Urinary bladder (tissue), 4 donors: ENCODE measurements around the gene NOXA1. TPM values are rescaled to one million over a fixed set of nuclear protein-coding genes. Genes with fewer than 3 reads are reported as not detected.
"Not testable (repeated sequence)": the region's sequence is repeated elsewhere in the genome, so short reads cannot be mapped to it uniquely, and the experiment has no call there.

Experiments
- DNase-seq: peaks from one replicate; pipeline ENCODE4 v3.0.0-alpha.2; 2015; ENCODE audit errors: extremely low spot score
- H3K27ac ChIP-seq: one replicate; pipeline ENCODE4 v1.5.1; 2013; ENCODE audit warnings: low read depth, mild to moderate bottlenecking, moderate library complexity
- H3K36me3 ChIP-seq: one replicate; pipeline ENCODE4 v1.6.1; 2013; ENCODE audit warnings: mild to moderate bottlenecking, moderate library complexity; ENCODE audit not compliant: insufficient read depth
- H3K4me1 ChIP-seq: one replicate; pipeline ENCODE4 v1.6.1; 2013; ENCODE audit warnings: mild to moderate bottlenecking, moderate library complexity; ENCODE audit not compliant: insufficient read depth
- H3K4me3 ChIP-seq: one replicate; pipeline ENCODE4 v1.5.1; 2013; ENCODE audit warnings: low read depth, low read length
- WGBS: extraction: QIAGEN DNeasy Blood & Tissue Kit; methylation state at CpG from one replicate; pipeline ENCODE4 v1.1.7; 2013; 5-methylcytosine and 5-hydroxymethylcytosine counted together
- polyA plus RNA-seq: library from polyadenylated mRNA; stranded (reverse); fragments of 200-250 nt; gene quantifications from one replicate; pipeline ENCODE4 v1.2.3, GENCODE V29; 2013
- total RNA-seq: library from RNA; depleted of rRNA; stranded (reverse); fragments of >200 nt; gene quantifications from one replicate; pipeline ENCODE4 v1.2.3, GENCODE V29; 2014
- donor health status: healthy with polysubstance abuse.
- donor health status: healthy.

NOXA1 gene
- total RNA-seq: 0.90 TPM
- 3.0 TPM for polyA plus RNA-seq

DNA sequence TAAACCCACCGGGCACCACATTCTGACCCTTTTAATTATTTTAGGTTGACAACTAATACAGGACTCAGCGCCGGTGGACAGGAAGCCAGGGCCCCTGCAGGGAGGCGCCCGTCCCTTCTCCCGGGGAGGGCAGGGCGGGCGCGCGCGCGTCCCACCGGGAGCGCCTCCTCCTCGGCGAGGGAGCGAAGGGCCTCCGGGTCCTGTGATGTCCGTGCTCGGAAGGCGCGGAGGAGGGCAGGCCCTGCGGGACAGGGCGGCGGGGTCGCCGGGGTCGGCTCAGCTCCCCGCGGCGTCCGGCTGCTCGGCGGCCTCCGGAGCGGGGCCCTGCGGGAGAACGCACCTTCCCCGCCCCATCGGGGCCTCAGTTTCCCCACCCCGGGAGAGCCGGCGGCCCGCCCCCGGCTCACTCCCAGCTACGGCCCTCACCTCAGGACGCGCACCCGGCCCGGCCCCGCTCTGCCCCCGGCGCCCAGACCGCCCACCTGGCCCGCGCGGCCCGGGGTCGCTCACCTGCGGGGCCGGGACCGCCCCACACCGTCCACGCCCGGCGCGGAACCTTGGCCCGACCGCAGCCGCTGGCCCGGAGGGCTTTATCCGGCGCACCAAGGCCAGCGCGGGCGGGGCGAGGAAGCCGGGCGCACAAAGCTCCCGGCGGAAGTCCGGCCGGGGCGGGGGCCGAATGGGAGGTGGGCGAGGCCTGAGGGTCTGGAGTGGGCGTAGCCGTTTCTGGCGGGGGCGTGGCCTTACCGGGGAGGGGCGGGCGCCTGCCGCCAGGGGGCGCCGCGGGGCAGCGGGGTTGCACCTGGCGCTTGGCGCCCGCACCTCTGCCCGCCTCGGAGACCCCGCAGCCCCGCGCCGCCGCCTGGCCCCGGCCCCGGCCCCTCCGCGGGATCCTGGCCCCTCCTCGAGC lies at the start of gene NOXA1, which contains the start of gene EXD3:
TSS of gene NOXA1 (plus strand) at position 790 of the 910 bp plus-strand sequence. CDS start 137 bp downstream, outside the sequence.
TSS of gene EXD3 (minus strand) at position 559 of the 910 bp plus-strand sequence. CDS start 27,805 bp downstream, outside the sequence.
- Histone ChIP-seq H3K4me1 (no peaks in the 10 kb centered on the region), H3K36me3 (no peaks in the 10 kb centered on the region), H3K27ac (peak within 1 kb of the TSS; percentile 80), H3K4me3 (peak within 1 kb of the TSS; percentile 97)
- peak; percentile 71 for DNase-seq
- WGBS: under 1% methylated on average over 111 of the region's 113 CpGs

- no peak overlapping the region for H3K4me3 ChIP-seq
- H3K36me3 ChIP-seq: no peaks in the 10 kb centered on the region
- H3K27ac ChIP-seq: no peak overlapping the region
- no peak for DNase-seq
- H3K4me1 ChIP-seq: no peaks in the 10 kb centered on the region
- WGBS: 90% methylated on average over 16 of the region's 16 CpGs
Measured at GRCh38 chr9:137373611-137373980, 49.6 kb upstream of the NOXA1 start.

DNA sequence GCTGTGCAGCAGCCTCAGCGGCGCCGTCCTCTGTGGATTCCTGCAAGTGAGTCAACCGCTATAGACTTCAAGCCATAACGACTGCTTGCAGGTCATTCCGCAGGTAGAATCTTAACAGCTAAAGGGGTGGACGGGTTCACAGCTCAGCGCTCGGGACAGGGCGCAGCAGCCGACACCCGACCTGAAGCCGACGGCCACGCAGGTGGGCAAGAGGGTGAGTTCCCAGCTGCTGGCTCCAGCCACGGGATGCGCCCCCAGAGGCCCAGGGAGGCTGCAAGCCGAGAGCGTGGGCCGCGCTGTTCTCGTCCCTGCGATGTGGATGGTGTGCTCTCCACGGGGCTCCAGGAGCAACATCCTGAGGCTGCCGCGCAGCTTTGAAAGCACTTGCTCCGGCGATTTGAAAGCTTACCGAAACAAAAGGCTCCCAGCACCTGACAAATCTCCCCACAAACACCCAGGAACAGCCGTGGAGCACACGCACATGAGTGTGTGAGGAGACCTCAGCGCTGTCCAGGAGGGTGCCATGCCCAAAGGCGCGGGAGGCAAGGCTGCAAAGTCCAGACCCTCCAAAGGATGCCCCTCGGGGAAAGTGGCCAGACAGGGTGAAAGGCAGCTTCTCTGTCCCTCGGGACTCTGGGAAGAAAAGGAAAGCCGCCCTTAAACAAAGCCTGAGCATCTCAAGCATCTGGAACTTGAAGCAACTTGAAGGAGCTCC lies 48.9 kb upstream of the NOXA1 start:
- no peak for DNase-seq
- Histone ChIP-seq H3K27ac (no peak overlapping the region), H3K4me3 (no peak overlapping the region), H3K4me1 (no peaks in the 10 kb centered on the region), H3K36me3 (no peaks in the 10 kb centered on the region)
- WGBS: 95% methylated on average over 37 of the region's 37 CpGs

DNA sequence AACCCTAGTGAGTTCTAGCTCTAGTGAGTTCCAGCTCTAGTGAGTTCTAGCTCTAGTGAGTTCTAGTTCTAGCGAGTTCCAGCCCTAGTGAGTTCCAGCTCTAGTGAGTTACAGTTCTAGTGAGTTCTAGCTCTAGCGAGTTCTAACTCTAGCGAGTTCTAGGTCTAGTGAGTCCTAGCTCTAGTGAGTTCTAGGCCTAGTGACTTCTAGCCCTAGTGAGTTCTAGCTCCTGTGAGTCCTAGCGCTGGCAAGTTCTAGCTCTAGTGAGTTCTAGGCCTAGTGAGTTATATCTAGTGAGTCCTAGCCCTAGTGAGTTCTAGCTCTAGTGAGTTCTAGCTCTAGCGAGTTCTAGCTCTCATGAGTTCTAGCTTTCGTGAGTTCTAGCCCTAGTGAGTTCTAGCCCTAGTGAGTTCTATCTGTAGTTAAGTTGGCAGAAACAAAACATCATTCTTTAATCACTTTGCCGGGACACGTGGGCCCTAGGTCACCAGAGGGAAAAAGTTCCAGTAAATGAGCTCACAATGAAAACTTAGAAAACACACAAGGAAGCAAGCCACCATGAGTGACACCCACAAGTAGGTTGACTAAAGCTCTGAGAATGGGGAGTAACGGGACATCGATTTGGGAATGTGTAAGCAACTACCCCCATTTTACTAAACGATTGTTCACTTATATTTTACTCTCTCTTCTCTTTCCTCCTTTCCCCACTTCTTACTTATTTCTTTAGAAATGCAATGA lies 47.7 kb upstream of the NOXA1 start:
- Histone ChIP-seq H3K4me1 (no peaks in the 10 kb centered on the region), H3K4me3 (no peak overlapping the region), H3K27ac (no peak overlapping the region), H3K36me3 (no peaks in the 10 kb centered on the region)
- DNase-seq: no peak
- 97% methylated on average over 11 of the region's 11 CpGs for WGBS

- no peaks in the 10 kb centered on the region for H3K4me1 ChIP-seq
- no peak for DNase-seq
- 93% methylated on average over 12 of the region's 12 CpGs for whole genome bisulfite sequencing
- no peaks in the 10 kb centered on the region for H3K36me3 ChIP-seq
- no peak overlapping the region for H3K27ac ChIP-seq
- H3K4me3 ChIP-seq: no peak overlapping the region
Measured at GRCh38 chr9:137376386-137376785, 46.8 kb upstream of the NOXA1 start.

- H3K4me1 ChIP-seq, H3K27ac ChIP-seq, H3K4me3 ChIP-seq, H3K36me3 ChIP-seq, DNase-seq: not testable (repeated sequence)
- 92% methylated on average over 37 of the region's 37 CpGs for WGBS
Measured at GRCh38 chr9:137378688-137379410, 44.3 kb upstream of the NOXA1 start.

DNA sequence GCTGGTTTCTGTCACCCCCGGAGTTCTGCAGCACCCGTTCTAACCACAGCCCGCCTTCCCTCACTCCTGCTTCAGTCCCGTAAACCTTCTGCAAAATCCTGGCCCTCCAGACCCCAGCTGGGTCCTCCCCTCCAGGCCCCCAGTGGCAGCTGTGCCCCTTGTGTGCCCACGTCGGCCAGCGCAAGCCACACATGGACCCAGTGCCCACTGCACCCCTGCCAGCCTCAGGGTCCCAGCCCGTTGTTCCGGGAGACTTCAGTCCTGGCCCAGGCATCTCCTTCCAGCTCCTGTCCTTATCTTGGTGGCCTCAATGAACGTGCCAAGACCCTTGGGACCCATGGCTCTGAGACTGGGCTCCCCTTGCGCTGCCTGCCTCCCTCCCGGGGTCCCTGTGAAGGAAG lies 43.4 kb upstream of the NOXA1 start:
- H3K36me3 ChIP-seq: no peaks in the 10 kb centered on the region
- H3K27ac ChIP-seq: no peak overlapping the region
- no peaks in the 10 kb centered on the region for H3K4me1 ChIP-seq
- H3K4me3 ChIP-seq: no peak overlapping the region
- 94% methylated on average over 12 of the region's 12 CpGs for WGBS
- no peak for DNase-seq

DNA sequence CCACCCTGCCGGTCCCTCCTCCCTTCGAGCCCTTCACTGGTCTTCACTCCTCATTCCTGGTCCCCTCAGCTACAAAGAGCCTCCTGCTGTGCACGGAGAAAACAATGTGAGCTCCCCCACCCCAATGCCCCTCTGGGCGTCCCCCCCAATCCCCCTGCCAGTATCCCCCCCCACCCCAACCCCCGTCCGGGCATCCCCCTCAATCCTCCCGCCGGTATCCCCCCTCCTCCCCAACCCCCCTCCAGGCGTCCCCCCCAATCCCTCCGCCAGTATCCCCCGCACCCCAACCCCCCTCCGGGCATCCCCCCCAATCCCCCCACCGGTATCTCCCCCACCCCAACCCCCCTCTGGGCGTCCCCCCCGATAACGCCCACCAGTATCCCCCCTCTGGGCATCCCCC lies 43.0 kb upstream of the NOXA1 start:
- Histone ChIP-seq H3K36me3 (no peaks in the 10 kb centered on the region), H3K4me3 (no peak overlapping the region), H3K4me1 (no peaks in the 10 kb centered on the region), H3K27ac (no peak overlapping the region)
- no peak for DNase-seq
- WGBS: 86% methylated on average over 16 of the region's 16 CpGs

DNA sequence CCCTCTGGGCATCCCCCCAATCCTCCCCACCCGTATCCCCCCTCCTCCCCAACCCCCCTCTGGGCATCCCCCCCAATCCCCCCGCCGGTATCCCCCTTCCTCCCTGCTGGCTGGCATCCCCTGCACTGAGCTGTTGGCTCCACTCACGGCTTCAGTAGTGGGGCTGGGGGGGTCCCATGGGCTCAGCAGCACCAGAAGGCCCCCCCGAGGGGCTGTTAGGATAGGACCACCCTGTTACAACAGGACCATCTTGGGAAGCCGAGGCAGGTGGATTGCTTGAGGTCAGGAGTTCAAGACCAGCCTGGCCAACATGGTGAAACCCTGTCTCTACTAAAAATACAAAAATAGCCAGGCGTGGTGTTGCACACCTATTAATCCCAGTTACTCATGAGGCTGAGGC lies 42.6 kb upstream of the NOXA1 start:
- 93% methylated on average over 7 of the region's 7 CpGs for WGBS
- DNase-seq: no peak
- Histone ChIP-seq H3K4me1 (no peaks in the 10 kb centered on the region), H3K27ac (no peak overlapping the region), H3K36me3 (no peaks in the 10 kb centered on the region), H3K4me3 (no peak overlapping the region)

DNA sequence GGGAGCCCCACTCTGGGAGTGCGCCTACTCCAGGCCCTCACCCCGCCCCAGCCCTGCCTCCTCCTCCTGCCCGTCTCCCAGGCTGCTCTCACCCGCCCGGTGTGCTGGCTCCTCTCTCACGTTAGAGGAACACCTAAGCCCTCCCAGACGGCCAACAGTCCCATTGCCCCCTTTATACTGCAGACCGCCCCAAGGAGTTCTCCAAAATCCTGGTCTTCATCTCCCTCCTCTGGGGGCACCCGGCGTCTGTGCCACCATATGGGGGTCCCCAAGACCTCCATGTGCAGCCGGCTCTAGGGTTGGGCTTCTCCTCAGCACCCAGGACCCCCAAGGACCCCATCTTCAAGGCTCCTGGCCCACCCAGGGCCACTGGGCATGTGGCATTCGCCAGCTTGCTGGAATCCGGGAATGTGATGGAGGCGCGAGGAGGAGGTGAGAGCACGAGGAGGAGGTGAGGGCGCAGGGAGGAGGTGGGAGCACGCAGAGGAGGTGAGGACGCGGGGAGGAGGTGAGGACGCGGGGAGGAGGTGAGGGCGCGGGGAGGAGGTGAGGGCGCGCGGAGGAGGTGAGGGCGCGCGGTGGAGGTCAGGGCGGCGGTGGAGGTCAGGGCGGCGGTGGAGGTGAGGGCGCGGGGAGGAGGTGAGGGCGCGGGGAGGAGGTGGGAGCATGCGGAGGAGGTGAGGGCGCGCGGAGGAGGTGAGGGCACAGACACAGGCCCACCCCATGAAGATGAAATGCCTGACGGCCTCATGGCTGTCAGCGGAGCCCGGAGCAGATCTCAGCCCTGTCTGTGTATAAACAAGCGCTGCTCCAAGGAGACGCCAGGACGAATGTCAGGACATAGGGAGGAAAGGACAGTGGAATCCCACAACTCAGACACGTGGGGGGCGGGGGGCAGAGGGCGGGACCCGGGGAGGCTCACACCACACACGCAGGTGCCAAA lies 41.4 kb upstream of the NOXA1 start:
- H3K36me3 ChIP-seq: no peaks in the 10 kb centered on the region
- 93% methylated on average over 53 of the region's 53 CpGs for WGBS
- H3K4me1 ChIP-seq: no peaks in the 10 kb centered on the region

DNA sequence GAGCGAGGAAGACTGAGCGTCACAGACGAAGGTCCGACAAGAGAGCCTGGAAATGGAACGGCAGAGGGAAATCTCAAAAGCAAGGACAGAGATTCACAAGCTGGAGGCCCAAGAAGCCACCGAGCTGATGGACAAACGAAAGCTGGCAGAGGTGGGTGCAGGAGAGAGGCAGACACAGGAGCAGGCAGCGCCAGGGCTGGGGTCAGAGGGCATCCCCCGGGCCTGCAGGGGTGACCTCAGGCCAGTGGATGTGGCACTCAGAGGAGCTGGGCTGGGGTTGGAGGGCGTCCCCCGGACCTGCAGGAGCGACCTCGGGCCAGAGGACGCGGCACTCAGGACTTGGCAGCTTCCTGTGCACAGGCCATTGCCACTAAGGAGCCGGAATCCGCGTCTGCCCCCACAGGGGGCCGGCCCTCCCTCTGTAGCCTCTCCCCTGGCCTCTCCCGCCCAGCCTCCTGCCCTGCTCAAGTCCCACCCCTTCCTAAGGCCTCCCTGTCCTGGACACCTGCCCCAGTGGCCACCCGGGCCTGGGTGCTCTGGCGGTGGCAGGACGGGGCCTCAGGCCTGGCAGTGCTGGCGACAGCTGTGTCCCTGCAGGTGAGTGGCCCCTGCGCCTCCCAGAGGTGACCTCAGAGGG lies 40.6 kb upstream of the NOXA1 start:
- Histone ChIP-seq H3K4me1 (no peaks in the 10 kb centered on the region), H3K4me3 (no peak overlapping the region), H3K27ac (no peak overlapping the region), H3K36me3 (no peaks in the 10 kb centered on the region)
- no peak for DNase-seq
- 86% methylated on average over 25 of the region's 25 CpGs for WGBS

More for the DNA sequence above, 41.4 kb upstream of the NOXA1 start:
- H3K27ac ChIP-seq: no peak overlapping the region
- DNase-seq: no peak
- H3K4me3 ChIP-seq: no peak overlapping the region
